ENCODE results near the gene AFF1.
"Not testable (repeated sequence)": the region's sequence is repeated elsewhere in the genome, so short reads cannot be mapped to it uniquely, and the experiment has no call there.

AFF1 gene

DNA sequence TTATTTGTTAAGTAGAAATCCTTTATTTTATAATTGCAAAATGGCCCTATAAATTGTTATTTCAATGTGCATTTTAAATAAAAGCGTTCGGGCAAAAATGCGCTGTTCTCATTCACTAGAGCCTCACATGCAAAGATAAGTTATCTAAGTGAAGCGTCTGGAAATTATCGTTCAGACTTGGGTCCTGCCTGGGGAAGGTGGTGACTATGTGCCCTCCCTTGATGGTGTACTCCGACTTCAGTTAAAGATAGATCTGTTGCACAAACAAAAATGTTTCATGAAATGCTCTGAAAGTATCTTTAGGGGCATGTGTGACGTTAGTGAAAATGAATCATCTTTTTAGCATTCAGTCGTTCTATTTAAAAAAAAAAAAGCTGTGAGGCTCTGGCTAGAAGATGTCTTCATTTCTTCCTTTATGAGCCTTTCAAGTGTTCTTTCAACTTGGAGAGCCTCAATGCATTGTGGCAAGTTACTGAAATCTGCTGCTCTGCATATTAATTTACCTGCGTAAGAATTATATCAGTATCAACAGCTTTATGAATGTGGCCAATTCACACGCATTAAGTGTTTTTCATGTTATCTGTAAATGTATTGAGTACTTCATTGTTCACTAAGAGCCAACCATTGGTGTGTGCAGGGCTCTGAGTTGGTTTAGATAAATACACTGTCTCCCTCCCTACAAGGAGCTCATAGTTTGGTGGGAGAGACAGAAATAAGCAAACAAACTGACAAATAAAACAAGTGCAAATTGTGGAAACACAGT lies 83.0 kb downstream of the AFF1 start:
- DNase-seq: no peak

GRCh38 chr4:87018753-87019152 lies 83.9 kb downstream of the AFF1 start:
- no peak for DNase-seq

- no peak for DNase-seq
These were observed 84.5 kb downstream of the AFF1 start for GRCh38 chr4:87019246-87019791.

DNA sequence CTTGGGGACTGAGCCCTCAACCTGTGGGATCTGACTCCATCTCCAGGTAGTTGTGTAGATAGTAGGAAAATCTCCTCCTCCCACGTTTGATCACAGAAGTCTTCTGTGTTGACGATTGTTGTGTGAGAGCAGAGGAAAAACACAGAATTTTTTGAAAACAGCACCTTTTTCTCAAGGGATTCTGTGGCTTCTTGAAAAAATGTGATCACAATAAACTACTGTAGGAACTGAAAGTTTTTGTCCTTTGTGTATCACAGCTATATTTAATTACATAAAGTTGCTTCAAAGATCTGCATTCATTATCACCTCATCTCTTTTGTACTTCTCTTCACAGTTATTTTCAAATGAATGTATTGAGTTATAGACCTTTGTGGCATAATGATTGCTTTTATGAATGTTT lies 85.1 kb downstream of the AFF1 start:
- no peak for DNase-seq

DNA sequence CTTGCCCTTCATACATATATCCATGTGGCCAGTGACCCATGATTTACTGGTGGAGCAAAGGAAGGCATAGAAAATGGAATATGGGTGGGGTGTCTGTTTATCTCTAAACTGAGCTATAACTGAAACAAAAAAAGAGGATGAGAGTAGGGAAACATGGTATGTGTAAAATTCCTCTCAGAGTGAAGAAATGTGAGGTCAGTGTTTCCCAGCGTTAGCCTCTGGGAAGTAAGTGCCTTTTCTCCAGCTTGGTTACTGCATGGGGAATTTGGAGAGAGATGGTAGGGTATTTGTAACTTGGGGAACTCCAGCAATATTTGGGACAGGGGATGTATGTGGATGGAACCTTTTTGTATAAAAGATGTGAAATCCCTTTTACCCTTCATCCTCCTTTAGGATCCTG lies 89.4 kb downstream of the AFF1 start:
- no peak for DNase-seq

- no peak for DNase-seq
These were observed 90.3 kb downstream of the AFF1 start for GRCh38 chr4:87025023-87025613.

GRCh38 chr4:87025614-87026041 lies 90.8 kb downstream of the AFF1 start:
- DNase-seq: no peak

- DNase-seq: no peak
These were observed 92.1 kb downstream of the AFF1 start for GRCh38 chr4:87026800-87027495.

DNA sequence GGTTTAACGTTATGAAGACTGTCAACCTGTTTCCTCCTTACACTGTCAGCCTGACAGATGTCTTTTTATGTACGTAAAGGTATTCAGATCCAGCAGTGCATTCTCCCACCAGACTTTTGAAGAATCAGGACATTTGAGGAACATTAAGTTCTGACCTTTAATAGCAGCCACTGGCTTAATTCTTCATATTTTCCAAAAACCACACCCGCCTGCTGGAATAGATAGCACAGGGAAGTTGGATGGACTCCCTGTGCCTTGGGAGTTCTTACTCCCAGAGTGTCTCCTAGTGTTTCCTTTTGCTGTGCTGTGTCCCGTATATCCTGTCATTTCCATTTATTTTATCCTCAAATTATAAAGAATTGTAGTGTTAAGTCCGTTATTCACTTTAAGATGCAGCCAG lies 94.5 kb downstream of the AFF1 start:
- DNase-seq: no peak

- no peak for DNase-seq
These were observed 95.3 kb downstream of the AFF1 start for GRCh38 chr4:87030124-87030523.

GRCh38 chr4:87030755-87031441 lies 96.1 kb downstream of the AFF1 start:
- DNase-seq: peak; percentile 65

- DNase-seq: no peak
These were observed 97.1 kb downstream of the AFF1 start for GRCh38 chr4:87031920-87032319.

DNA sequence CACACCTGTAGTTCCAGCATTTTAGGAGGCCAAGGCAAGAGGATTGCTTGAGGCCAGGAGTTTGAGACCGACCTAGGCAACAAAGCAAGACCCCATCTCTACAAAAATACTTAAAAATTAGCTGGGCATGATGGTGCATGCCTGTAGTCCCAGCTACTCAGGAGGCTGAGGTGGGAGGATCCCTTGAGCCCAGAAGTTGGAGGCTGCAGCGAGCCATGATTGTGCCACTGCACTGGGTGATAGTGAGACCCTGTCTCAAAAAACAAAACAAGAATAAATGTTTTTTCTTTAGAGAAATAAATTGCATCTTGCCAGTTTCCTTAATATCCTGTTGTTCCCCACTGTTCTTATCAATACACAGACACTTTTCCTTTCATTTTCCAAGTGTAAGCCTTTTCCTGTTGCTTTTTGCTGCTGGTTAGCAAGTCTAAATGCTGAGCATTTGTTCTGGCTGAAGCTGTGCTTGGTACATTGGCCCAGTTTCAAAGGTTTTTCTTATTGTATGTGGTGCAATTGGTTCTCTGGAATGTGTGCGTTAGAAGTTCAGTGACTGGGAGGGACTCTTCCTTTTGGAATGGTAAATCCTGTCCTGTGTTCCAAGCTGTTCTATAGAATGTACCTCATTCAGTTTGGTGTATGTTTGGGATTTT lies 98.2 kb downstream of the AFF1 start:
- no peak for DNase-seq

- DNase-seq: no peak
These were observed 99.1 kb downstream of the AFF1 start for GRCh38 chr4:87033902-87034301.

DNA sequence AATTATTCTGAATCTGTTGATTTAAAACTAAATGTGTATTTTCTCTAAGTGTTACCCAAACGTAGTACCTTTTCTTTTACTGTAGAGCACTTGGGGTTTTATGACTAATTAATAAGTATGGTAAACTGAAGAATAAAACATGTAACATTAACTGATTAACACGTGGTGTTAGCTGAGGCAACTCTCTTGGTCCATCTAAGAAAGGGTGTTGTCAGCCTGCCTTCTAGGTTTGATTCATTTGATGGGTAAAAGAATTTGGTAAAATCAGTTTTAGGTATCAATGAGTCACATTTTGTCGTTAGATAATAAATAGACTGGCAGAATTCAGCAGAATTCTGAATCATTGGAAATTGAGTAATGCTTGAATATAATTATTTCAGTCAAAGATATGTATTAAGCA lies 99.7 kb downstream of the AFF1 start:
- DNase-seq: no peak

DNA sequence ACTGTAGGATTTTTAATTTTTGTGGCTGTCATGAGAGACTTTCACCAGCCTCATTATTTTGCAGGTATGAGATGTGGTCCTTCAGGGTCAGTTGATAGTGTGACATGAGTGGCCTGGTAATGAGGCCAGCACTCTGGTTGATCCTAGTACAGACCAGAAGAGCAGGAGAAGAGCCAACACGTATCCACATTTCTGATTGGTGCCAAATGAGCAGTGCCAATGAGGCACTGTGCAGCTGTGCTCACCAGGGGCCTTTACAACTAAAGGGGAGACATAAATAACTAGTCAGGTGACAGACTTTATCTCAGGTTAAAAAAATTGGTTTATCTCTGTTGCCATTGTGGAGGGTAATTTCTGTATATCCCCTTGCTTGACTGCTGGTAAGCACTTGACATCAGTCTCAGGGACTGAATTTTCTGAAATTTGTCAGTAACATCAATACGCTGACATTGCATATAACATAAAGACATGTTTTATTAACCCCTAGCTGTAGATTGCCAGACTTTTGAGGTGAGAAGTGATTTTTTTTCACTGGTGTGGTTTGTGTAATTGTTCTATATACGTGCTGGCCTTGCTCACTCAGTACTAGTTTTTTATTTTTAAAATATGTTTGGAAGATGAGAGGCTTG lies 101.2 kb downstream of the AFF1 start:
- DNase-seq: no peak

GRCh38 chr4:87036713-87037112 lies 101.9 kb downstream of the AFF1 start:
- no peak for DNase-seq

DNA sequence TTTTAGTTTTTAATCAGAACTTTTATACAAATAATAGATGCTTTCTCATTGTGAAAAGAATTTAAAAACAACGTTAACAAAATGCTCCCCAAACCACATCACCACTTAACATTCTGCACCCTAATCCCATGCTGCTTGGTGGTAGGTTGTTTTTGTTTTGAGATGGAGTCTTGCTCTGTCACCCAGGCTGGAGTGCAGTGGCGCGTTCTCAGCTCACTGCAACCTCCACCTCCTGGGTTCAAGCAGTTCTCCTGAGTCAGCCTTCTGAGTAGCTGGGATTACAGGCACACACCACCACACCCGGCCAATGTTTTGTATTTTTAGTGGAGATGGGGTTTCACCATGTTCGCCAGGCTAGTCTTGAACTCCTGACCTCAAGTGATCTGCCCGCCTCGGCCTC lies 102.4 kb downstream of the AFF1 start:
- not testable (repeated sequence) for DNase-seq

- no peak for DNase-seq
These were observed 103.0 kb downstream of the AFF1 start for GRCh38 chr4:87037671-87038334.

DNA sequence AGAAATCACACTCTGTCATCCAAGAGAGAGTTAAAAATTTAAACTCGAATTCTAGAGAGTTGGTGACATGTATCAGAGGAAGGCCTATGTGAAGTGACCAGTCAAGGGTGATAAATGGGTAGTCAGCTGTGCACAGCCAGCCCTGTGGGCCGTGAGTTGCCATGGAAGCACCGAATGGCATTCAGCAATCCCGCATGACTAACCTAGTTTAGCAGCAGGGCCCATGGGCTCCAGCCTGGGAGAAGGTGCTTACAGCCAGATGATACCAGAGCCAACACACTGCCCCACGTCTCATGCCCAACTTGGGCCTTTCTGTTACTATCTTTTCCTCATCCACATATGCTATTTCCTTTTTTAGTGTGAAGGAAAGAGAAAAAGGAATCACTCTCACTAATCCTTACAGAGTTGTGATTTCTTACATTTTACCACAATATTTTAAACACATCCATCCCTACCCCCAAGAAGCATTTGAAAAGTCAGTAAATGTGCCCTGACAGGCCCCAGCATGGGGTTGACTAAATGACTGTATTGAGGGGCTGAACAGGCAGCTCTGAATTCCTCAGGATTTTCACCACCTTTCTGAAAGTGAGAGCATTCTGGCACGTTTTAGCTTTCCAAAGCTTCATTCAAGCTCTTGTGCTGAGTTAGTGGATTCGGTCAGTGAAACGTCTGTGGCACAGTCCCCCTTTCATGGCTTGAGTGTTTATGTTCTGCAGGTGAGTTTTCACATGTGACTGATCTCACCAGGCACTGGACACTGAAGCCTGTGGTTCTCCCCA lies 104.2 kb downstream of the AFF1 start:
- DNase-seq: peak; percentile 87

GRCh38 chr4:87041141-87041540 lies 106.3 kb downstream of the AFF1 start:
- no peak for DNase-seq

All from retina (tissue), 1 donor.